GM23338 (cell line): Measurements from ENCODE around the gene OR5B21. TPM values are rescaled to one million over a fixed set of nuclear protein-coding genes. Genes with fewer than 3 reads are reported as not detected.

Experiments
- ATAC-seq: fragments of 200-7000 bp; cut with Tn5 transposase; 3 replicates; pipeline ENCODE4 v1.9.1; 2020
- DNase-seq: peaks from one replicate; pipeline ENCODE4 v3.0.0-alpha.2; 2015; ENCODE audit warnings: low spot score
- H2AFZ ChIP-seq: fragments of 200-600 bp; sonication (generic); 2 replicates; pipeline ENCODE4 v1.8.0; 2016; ENCODE audit warnings: antibody characterized with exemption, mild to moderate bottlenecking, moderate library complexity
- H3F3A ChIP-seq: fragments of 200-600 bp; sonication (generic); replicated peaks from 2 replicates; pipeline ENCODE4 v1.8.0; 2017; ENCODE audit warnings: antibody characterized with exemption, mixed run types, low read depth
- H3K27ac ChIP-seq: fragments of 200-600 bp; sonication (generic); 2 replicates; pipeline ENCODE4 v1.6.1; 2016; ENCODE audit warnings: low read depth
- H3K27me3 ChIP-seq: fragments of 200-600 bp; sonication (generic); 2 replicates; pipeline ENCODE4 v1.8.0; 2016; ENCODE audit warnings: mild to moderate bottlenecking, mixed run types, moderate library complexity; ENCODE audit not compliant: insufficient read depth
- H3K36me3 ChIP-seq: fragments of 200-600 bp; sonication (generic); 2 replicates; pipeline ENCODE4 v1.8.0; 2016; ENCODE audit warnings: mild to moderate bottlenecking; ENCODE audit not compliant: insufficient read depth
- H3K4me1 ChIP-seq: fragments of 200-600 bp; sonication (generic); 2 replicates; pipeline ENCODE4 v1.8.0; 2016; ENCODE audit warnings: mild to moderate bottlenecking, moderate library complexity; ENCODE audit not compliant: insufficient read depth
- H3K4me2 ChIP-seq: fragments of 200-600 bp; sonication (generic); 2 replicates; pipeline ENCODE4 v1.7.1; 2017; ENCODE audit warnings: mixed run types
- H3K4me3 ChIP-seq: fragments of 200-600 bp; sonication (generic); 2 replicates; pipeline ENCODE4 v1.6.1; 2016; ENCODE audit warnings: mixed run types
- H3K79me2 ChIP-seq: fragments of 200-600 bp; sonication (generic); replicated peaks from 2 replicates; pipeline ENCODE4 v1.8.0; 2017; ENCODE audit warnings: mild to moderate bottlenecking; ENCODE audit not compliant: insufficient read depth
- H3K9me2 ChIP-seq: fragments of 200-600 bp; sonication (generic); 2 replicates; pipeline ENCODE4 v1.8.0; 2017; ENCODE audit not compliant: insufficient read depth
- H4K20me1 ChIP-seq: fragments of 200-600 bp; sonication (generic); replicated peaks from 2 replicates; pipeline ENCODE4 v1.8.0; 2017; ENCODE audit warnings: mild to moderate bottlenecking; ENCODE audit not compliant: insufficient read depth
- H3K27ac Mint-ChIP-seq: 2 replicates; pipeline ENCODE4 v1.8.0; 2020; ENCODE audit warnings: inconsistent platforms, mild to moderate bottlenecking, moderate library complexity, mixed read lengths
- H3K27me3 Mint-ChIP-seq: 3 replicates; pipeline ENCODE4 v1.8.0; 2022; ENCODE audit warnings: low read depth, mild to moderate bottlenecking, moderate library complexity, mixed read lengths, inconsistent platforms; ENCODE audit not compliant: insufficient read depth, poor library complexity
- H3K36me3 Mint-ChIP-seq: 3 replicates; pipeline ENCODE4 v1.8.0; 2021; ENCODE audit warnings: low read depth, mild to moderate bottlenecking, inconsistent platforms, moderate library complexity, mixed read lengths
- H3K4me1 Mint-ChIP-seq: 3 replicates; pipeline ENCODE4 v1.8.0; 2020; ENCODE audit warnings: mild to moderate bottlenecking, inconsistent platforms, mixed read lengths
- H3K4me3 Mint-ChIP-seq: 3 replicates; pipeline ENCODE4 v1.8.0; 2021; ENCODE audit warnings: moderate library complexity, mild to moderate bottlenecking, inconsistent platforms, mixed read lengths
- H3K9me3 Mint-ChIP-seq: 3 replicates; pipeline ENCODE4 v1.8.0; 2020; ENCODE audit warnings: moderate library complexity, mild to moderate bottlenecking, inconsistent platforms, mixed read lengths
- CREB1 ChIP-seq: fragments of 250-450 bp; sonication (Bioruptor Pico); IDR thresholded peaks from 2 replicates; pipeline ENCODE4 v1.5.0; 2020; ENCODE audit warnings: low read depth, mild to moderate bottlenecking, moderate library complexity
- EZH2 ChIP-seq: fragments of 200-600 bp; sonication (generic); IDR thresholded peaks from one replicate; pipeline ENCODE4 v1.8.0; 2017; ENCODE audit warnings: antibody characterized with exemption, mild to moderate bottlenecking, low read depth; ENCODE audit not compliant: unreplicated experiment
- EZH2phosphoT487 ChIP-seq: fragments of 200-600 bp; sonication (generic); IDR thresholded peaks from one replicate; pipeline ENCODE4 v1.8.1; 2018; ENCODE audit warnings: antibody characterized with exemption; ENCODE audit not compliant: unreplicated experiment
- JUNB ChIP-seq: IDR thresholded peaks from one replicate; pipeline ENCODE4 v1.6.1; 2016; ENCODE audit warnings: antibody characterized with exemption; ENCODE audit not compliant: unreplicated experiment
- POLR2AphosphoS5 ChIP-seq: IDR thresholded peaks from 2 replicates; pipeline ENCODE4 v1.6.1; 2016; ENCODE audit warnings: antibody characterized with exemption, low read depth
- STAT1 ChIP-seq: IDR thresholded peaks from one replicate; pipeline ENCODE4 v1.6.1; 2016; ENCODE audit warnings: antibody characterized with exemption; ENCODE audit not compliant: unreplicated experiment
- ZNF114 ChIP-seq: fragments of 250-450 bp; sonication (Bioruptor Pico); IDR thresholded peaks from 2 replicates; pipeline ENCODE4 v1.5.0; 2020; ENCODE audit warnings: mild to moderate bottlenecking, moderate library complexity
- ZNF462 ChIP-seq: fragments of 250-450 bp; sonication (Bioruptor Pico); IDR thresholded peaks from 2 replicates; pipeline ENCODE4 v1.5.0; 2020; ENCODE audit warnings: mild to moderate bottlenecking, moderate library complexity
- polyA plus RNA-seq: library from polyadenylated mRNA; unstranded; fragments of >200 nt; fragmentation: Nextera tagmentation; extraction: Ambion mirVana; gene quantifications from 2 replicates; pipeline ENCODE4 v1.2.1, GENCODE V29; 2016
- total RNA-seq: library from RNA; depleted of rRNA; stranded (reverse); fragments of >200 nt; shearing (Covaris generic); gene quantifications from 2 replicates; pipeline ENCODE4 v1.2.3, GENCODE V29; 2014
- TF ChIP-seq, protein P1 (sequence below): IDR thresholded peaks from 2 replicates; pipeline ENCODE4 v1.6.1; 2016; ENCODE audit warnings: antibody characterized with exemption

The OR5B21 gene
- total and polyA plus RNA-seq, 2 experiments from 2014 or later = not detected

DNA sequence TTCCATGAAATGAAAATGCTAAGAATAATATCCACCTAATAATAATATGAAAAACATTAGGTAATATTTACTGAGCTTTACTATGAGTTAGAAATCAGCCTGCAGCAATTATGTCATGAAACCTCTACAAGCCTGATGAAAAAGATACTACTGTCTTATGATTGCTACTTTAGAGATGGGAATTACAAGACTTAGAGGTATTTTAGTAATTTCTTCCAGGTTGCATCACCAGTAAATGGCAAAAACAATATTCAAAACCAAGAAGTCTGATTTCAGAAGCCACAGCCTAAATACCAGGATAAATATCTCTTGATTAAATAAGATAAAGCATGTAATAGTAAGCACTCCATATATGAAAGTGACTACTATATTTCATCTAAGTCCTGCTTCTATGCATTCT lies 13.8 kb downstream of the OR5B21 start (continued):
- TF ChIP-seq EZH2 (no peak), STAT1 (no peak), POLR2AphosphoS5 (no peak), CREB1 (CRISPR knock-in tag) (no peak), JUNB (no peak)
- TF ChIP-seq, protein P1, sequence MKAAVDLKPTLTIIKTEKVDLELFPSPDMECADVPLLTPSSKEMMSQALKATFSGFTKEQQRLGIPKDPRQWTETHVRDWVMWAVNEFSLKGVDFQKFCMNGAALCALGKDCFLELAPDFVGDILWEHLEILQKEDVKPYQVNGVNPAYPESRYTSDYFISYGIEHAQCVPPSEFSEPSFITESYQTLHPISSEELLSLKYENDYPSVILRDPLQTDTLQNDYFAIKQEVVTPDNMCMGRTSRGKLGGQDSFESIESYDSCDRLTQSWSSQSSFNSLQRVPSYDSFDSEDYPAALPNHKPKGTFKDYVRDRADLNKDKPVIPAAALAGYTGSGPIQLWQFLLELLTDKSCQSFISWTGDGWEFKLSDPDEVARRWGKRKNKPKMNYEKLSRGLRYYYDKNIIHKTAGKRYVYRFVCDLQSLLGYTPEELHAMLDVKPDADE = no peak

- no peak overlapping the region for H3K27ac ChIP-seq
- H2AFZ ChIP-seq = no peak overlapping the region
- H3K27ac Mint-ChIP-seq = no peak overlapping the region
- no peaks in the 10 kb centered on the region for H3K9me2 ChIP-seq
- ATAC-seq (no peak), DNase-seq (no peak)
- no peaks in the 10 kb centered on the region for H3K27me3 Mint-ChIP-seq
- no peaks in the 10 kb centered on the region for H3K9me3 Mint-ChIP-seq
- no peak overlapping the region for H3K4me2 ChIP-seq
- no peak overlapping the region for H3K4me3 Mint-ChIP-seq
- H3K79me2 ChIP-seq = no peaks in the 10 kb centered on the region
- no peaks in the 10 kb centered on the region for H3K36me3 ChIP-seq
- no peaks in the 10 kb centered on the region for H3K4me1 ChIP-seq
- no peaks in the 10 kb centered on the region for H4K20me1 ChIP-seq
- no peak overlapping the region for H3K4me3 ChIP-seq
- H3F3A ChIP-seq = no peaks in the 10 kb centered on the region
- no peaks in the 10 kb centered on the region for H3K27me3 ChIP-seq
- no peak for TF ChIP-seq EZH2phosphoT487
- TF ChIP-seq, protein P1 = no peak
- TF ChIP-seq ZNF114 (CRISPR knock-in tag) = no peak
- no peak for TF ChIP-seq ZNF462 (CRISPR knock-in tag)
- no peaks in the 10 kb centered on the region for H3K36me3 Mint-ChIP-seq
- peaks cover 2% of the 10 kb centered on the region; the same call in 1 of the 3 replicates for H3K4me1 Mint-ChIP-seq
Observed at GRCh38 chr11:58493676-58494075, 14.2 kb downstream of the OR5B21 start.
